T-helper 9 cell (primary cell): ENCODE data around the gene PPT1.

Experiments
- DNase-seq: peaks from one replicate; pipeline ENCODE4 v3.0.0-alpha.2; 2020
- total RNA-seq, 2 donors: gene quantifications; one replicate each; lab custom pipeline; 2026; lab: John Stamatoyannopoulos, UW

Gene PPT1
- 51.2 to 114 reads per million in 2 donors for total RNA-seq

- peak; percentile 70 for DNase-seq
Observed at GRCh38 chr1:40096977-40097782, at the start of gene PPT1. Gene PPT1, minus strand, starts transcription at chr1:40097252. Its CDS starts 14 bp downstream, at chr1:40097238.

GRCh38 chr1:40143891-40144575 is 47.0 kb upstream of the PPT1 start:
- DNase-seq: peak; percentile 28

- no peak for DNase-seq
Observed at GRCh38 chr1:40141878-40142535, 45.0 kb upstream of the PPT1 start.

- no peak for DNase-seq
Observed at GRCh38 chr1:40140211-40140973, 43.3 kb upstream of the PPT1 start.

- no peak for DNase-seq
Observed at GRCh38 chr1:40133839-40134238, 36.8 kb upstream of the PPT1 start.

- no peak for DNase-seq
Observed at GRCh38 chr1:40133312-40133665, 36.2 kb upstream of the PPT1 start.

- DNase-seq: no peak
Observed at GRCh38 chr1:40132383-40133311, 35.6 kb upstream of the PPT1 start.

GRCh38 chr1:40130892-40131291 is 33.8 kb upstream of the PPT1 start:
- no peak for DNase-seq

GRCh38 chr1:40122855-40123254 is 25.8 kb upstream of the PPT1 start:
- DNase-seq: no peak

GRCh38 chr1:40120128-40120527 is 23.1 kb upstream of the PPT1 start:
- no peak for DNase-seq

GRCh38 chr1:40114400-40114799 is 17.3 kb upstream of the PPT1 start:
- no peak for DNase-seq

GRCh38 chr1:40110389-40110788 is 13.3 kb upstream of the PPT1 start:
- DNase-seq: no peak

GRCh38 chr1:40107290-40107959 is 10.4 kb upstream of the PPT1 start:
- no peak for DNase-seq

- DNase-seq: no peak
Observed at GRCh38 chr1:40105028-40105427, 8.0 kb upstream of the PPT1 start.

- no peak for DNase-seq
Observed at GRCh38 chr1:40102896-40103295, 5.8 kb upstream of the PPT1 start.

- no peak for DNase-seq
Observed at GRCh38 chr1:40102038-40102437, 5.0 kb upstream of the PPT1 start.

- no peak for DNase-seq
Observed at GRCh38 chr1:40096646-40096976, 441 bp downstream of the PPT1 start.

GRCh38 chr1:40095806-40096205 is 1.2 kb downstream of the PPT1 start:
- DNase-seq: no peak

- no peak for DNase-seq
Observed at GRCh38 chr1:40094466-40095110, 2.5 kb downstream of the PPT1 start.

- no peak for DNase-seq
Observed at GRCh38 chr1:40092706-40093639, 4.1 kb downstream of the PPT1 start.
